ENCODE measurements around the gene IER2. TPM values are rescaled to one million over a fixed set of nuclear protein-coding genes. Genes with fewer than 3 reads are reported as not detected.

The IER2 gene
- total RNA-seq, 3 donors from 2014 or later: 99.4 to 113 (median 110) TPM

DNA sequence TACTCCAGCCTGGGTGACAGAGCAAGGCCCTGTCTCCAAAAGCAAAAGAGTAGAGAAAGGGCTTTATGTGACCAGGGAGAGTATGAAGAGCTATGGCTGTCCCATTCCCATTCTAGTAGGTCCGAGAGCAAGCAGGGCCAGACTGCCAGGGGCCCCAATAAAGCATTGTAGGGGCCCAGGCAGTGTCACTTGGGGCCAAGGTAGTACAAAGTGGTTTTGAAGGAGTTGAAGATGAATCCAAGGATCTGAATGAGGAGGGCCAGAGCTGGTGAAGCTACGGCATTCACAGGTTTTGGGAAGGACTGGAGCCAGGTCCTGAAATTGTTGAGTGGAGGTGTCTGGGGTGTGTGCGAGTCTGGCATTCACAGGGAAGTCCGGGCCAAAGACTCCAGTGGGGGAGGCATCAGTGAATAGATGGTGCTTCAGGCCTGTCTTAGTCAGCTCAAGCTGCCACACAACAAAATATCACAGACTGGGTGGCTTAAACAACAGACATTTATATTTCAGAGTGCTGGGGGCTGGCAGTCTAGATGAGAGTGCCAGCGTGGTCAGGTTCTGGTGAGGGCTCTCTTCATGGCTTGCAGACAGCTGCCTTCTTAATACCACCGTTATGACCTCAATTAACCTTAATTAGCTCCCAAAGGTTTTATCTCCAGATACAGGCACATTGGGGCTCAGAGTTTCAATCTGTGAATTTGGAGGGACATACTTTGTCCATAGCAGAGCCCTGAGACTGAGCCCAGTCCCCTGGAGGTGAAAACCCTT is 22.2 kb upstream of the IER2 start:
- H3K36me3 Mint-ChIP-seq (ENCODE audit: insufficient read depth): peaks cover 3% of the 10 kb centered on the region
- H3K9me3 Mint-ChIP-seq: no peaks in the 10 kb centered on the region
- ATAC-seq (no peak), DNase-seq (no peak)
- H3K4me3 Mint-ChIP-seq: no peak overlapping the region
- H3K27me3 Mint-ChIP-seq (ENCODE audit: low read depth): no peaks in the 10 kb centered on the region
- H3K4me1 Mint-ChIP-seq (ENCODE audit: low read depth): peaks cover 33% of the 10 kb centered on the region

DNA sequence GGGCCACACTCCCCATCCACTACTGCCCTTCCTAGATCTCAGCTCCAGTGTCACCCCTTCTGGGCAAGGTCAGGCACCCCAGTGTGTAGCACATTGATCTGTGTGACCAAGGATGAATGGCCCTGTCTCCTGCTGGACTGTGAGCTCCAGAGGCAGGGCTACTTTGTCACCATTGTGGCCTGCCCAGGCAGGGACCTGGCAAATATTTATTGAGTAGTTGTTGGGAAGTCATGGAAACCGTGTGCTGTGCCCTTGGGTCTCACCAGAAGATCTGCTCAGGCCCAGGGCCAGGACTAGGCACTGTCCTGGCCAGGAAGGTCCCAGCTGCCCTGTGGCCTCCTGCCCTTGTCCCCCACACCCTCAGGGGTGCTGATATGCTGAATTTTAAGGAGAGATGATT is 21.6 kb upstream of the IER2 start:
- H3K27me3 Mint-ChIP-seq (ENCODE audit: low read depth): no peaks in the 10 kb centered on the region
- DNase-seq: no peak
- no peak for ATAC-seq
- peaks cover 35% of the 10 kb centered on the region for H3K4me1 Mint-ChIP-seq (ENCODE audit: low read depth)
- H3K36me3 Mint-ChIP-seq (ENCODE audit: insufficient read depth): peaks cover 3% of the 10 kb centered on the region
- no peaks in the 10 kb centered on the region for H3K9me3 Mint-ChIP-seq
- no peak overlapping the region for H3K4me3 Mint-ChIP-seq

DNA sequence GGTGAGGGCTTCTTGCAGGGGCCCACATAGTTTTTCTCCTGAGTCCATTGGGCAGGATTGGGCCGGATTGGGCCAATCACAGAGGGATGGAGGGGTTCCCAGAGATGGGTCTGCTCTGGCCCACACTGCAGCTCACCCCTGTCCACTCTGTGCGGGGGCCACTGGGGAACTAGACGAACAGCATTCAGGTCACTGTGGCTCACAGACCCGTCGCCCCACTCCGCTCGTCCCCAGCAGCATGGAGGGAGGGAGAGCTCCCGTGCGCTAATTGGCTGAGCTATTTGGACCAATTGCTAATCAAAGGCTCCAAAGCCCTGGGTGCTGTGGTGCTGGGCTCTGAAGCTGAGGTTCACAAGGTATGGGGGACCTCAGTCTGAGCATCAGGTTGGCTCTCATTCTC is 20.8 kb upstream of the IER2 start:
- Mint-ChIP-seq H3K27me3 (ENCODE audit: low read depth) (no peaks in the 10 kb centered on the region), H3K36me3 (ENCODE audit: insufficient read depth) (peaks cover 3% of the 10 kb centered on the region), H3K4me1 (ENCODE audit: low read depth) (peaks cover 41% of the 10 kb centered on the region), H3K4me3 (no peak overlapping the region), H3K9me3 (no peaks in the 10 kb centered on the region)
- no peak for DNase-seq
- ATAC-seq: no peak

DNA sequence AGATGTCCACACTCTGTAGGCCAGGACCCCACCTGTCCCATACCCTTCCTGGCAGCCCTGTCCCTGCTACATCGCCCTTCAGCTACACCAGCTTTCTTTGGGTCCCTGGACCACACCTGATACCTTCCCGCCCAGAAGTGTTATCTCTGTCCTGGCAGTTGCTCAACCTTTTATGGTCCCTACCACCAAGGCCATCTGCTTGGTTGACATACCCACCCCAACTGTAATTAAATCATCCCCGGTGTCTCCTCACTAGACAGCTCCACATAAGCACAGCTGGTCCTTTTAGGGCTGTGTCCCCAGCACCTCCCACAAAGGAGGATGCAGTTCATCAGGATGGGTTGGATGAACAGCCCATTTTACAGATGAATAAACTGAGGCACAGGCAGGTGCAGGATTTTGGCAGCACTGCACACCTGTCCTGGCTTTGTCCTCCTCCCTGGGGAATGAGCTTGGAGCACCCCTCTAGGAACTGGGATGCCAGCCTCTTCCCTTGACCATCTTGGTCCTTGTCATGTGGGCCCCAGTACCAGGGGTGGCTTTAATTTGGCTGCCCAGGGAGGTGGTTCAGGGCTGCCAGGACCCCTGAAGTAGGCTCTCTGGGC is 19.2 kb upstream of the IER2 start:
- H3K36me3 Mint-ChIP-seq (ENCODE audit: insufficient read depth): peaks cover 6% of the 10 kb centered on the region
- DNase-seq (no peak), ATAC-seq (no peak)
- no peak overlapping the region for H3K4me3 Mint-ChIP-seq
- H3K4me1 Mint-ChIP-seq (ENCODE audit: low read depth): peaks cover 44% of the 10 kb centered on the region
- no peaks in the 10 kb centered on the region for H3K9me3 Mint-ChIP-seq
- no peaks in the 10 kb centered on the region for H3K27me3 Mint-ChIP-seq (ENCODE audit: low read depth)

DNA sequence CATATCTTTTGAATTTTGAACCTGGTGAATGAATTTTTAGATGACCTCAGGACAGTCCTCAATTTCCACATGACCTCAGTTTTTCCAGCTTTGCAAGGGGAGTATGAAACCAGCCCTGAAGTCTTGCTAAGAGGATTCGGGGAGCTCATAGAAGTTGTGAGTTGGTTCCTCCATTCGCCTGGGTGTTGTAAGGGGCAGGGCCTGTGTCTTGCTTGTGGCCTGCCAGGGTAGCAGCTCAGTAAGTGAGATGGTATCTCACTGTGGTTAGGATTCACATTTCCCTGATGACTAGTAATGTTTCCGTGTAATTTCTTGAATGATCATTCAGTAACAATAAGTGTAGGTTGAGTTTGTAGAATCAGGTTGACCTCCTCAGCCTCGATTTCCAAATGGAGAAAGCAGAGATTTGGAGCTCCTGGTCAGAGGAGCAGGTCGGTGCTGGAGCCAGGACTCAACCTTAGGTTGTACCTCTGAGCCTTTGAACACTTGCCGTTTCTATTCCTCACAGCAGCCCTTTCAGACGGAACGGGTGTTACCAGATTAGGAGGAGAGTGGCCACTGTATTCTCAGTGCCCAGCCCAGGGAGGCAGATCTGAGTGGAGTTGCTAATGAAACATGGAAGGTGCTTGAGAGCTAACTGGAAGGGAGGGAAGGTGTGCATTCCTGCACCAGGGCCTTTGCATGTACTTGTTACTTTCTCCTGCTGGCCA is 17.6 kb upstream of the IER2 start:
- Mint-ChIP-seq H3K4me3 (peak overlapping the region; percentile 69), H3K36me3 (ENCODE audit: insufficient read depth) (peaks cover 16% of the 10 kb centered on the region), H3K9me3 (no peaks in the 10 kb centered on the region), H3K27me3 (ENCODE audit: low read depth) (no peaks in the 10 kb centered on the region), H3K4me1 (ENCODE audit: low read depth) (peaks cover 43% of the 10 kb centered on the region)
- peak; percentile 98 to 99 for ATAC-seq
- peak; percentile 47 for DNase-seq

DNA sequence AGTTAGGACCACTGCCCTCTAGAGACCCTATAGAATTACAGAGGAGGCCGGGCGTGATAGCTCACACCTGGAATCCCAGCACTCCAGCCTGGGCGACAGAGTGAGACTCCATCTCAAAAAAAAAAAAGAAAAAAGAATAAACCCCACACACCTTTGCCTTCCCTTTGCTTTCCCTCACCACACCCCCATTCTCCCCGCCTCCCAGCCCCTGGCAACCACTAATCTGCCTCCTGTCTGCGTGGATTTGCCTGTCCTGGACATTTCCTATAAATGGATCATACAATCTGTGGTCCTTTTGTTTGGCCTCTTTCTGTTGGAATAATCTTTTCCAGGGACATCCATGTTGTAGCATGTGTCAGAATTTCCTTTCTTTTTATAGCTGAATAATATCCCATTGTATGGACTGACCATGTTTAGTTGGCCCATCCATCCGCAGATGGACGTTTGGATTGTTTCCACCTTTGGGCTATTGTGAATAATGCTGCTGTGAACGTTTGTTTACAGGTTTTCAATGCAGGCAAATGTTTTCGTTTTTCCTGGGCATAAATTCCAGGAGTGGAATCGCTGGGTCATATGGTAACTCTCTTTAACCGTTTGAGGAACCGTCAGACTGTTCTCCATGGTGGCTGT is 16.9 kb upstream of the IER2 start:
- no peaks in the 10 kb centered on the region for H3K9me3 Mint-ChIP-seq
- peaks cover 39% of the 10 kb centered on the region for H3K4me1 Mint-ChIP-seq (ENCODE audit: low read depth)
- H3K4me3 Mint-ChIP-seq: peak overlapping the region; percentile 14
- no peaks in the 10 kb centered on the region for H3K27me3 Mint-ChIP-seq (ENCODE audit: low read depth)
- DNase-seq (no peak), ATAC-seq (no peak)
- H3K36me3 Mint-ChIP-seq (ENCODE audit: insufficient read depth): peaks cover 17% of the 10 kb centered on the region

DNA sequence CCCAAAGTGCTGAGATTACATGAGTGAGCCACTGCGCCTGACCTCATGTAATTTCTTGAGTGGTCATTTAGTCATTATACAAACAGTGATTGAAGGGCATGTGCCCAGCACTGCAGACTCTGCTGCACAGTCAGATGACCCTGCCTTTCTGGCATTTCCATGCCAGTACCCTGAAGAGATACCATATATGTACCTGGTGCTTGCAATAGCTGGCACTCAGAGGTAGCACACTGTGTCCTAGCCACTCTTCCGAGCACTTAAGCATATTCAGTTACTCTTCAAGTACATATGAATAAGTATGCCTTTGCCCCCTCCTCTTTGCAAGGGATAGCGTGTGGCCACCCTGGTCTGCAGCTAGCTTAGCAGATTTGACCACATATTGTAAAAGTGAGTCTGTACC is 15.6 kb upstream of the IER2 start:
- Mint-ChIP-seq H3K4me3 (no peak overlapping the region), H3K4me1 (ENCODE audit: low read depth) (peaks cover 34% of the 10 kb centered on the region), H3K9me3 (no peaks in the 10 kb centered on the region), H3K27me3 (ENCODE audit: low read depth) (no peaks in the 10 kb centered on the region), H3K36me3 (ENCODE audit: insufficient read depth) (peaks cover 18% of the 10 kb centered on the region)
- ATAC-seq (no peak), DNase-seq (no peak)

DNA sequence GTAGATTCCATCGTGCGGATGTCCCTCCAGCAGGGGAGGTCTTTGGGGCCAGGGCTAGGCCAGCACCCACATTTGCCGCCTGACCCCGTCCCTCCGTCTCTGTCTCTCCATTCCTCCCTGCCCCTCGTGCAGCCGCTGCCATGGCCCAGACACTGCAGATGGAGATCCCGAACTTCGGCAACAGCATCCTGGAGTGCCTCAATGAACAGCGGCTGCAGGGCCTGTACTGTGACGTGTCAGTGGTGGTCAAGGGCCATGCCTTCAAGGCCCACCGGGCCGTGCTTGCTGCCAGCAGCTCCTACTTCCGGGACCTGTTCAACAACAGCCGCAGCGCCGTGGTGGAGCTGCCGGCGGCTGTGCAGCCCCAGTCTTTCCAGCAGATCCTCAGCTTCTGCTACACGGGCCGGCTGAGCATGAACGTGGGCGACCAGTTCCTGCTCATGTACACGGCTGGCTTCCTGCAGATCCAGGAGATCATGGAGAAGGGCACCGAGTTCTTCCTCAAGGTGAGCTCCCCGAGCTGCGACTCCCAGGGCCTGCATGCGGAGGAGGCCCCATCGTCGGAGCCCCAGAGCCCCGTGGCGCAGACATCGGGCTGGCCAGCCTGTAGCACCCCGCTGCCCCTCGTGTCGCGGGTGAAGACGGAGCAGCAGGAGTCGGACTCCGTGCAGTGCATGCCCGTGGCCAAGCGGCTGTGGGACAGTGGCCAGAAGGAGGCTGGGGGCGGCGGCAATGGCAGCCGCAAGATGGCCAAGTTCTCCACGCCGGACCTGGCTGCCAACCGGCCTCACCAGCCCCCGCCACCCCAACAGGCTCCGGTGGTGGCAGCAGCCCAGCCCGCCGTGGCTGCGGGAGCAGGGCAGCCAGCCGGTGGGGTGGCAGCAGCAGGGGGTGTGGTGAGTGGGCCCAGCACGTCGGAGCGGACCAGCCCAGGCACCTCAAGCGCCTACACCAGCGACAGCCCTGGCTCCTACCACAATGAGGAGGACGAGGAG is 14.8 kb upstream of the IER2 start:
- DNase-seq: no peak
- H3K9me3 Mint-ChIP-seq: no peaks in the 10 kb centered on the region
- H3K4me1 Mint-ChIP-seq (ENCODE audit: low read depth): peaks cover 34% of the 10 kb centered on the region
- H3K4me3 Mint-ChIP-seq: no peak overlapping the region
- H3K36me3 Mint-ChIP-seq (ENCODE audit: insufficient read depth): peaks cover 20% of the 10 kb centered on the region
- H3K27me3 Mint-ChIP-seq (ENCODE audit: low read depth): no peaks in the 10 kb centered on the region
- ATAC-seq: no peak

DNA sequence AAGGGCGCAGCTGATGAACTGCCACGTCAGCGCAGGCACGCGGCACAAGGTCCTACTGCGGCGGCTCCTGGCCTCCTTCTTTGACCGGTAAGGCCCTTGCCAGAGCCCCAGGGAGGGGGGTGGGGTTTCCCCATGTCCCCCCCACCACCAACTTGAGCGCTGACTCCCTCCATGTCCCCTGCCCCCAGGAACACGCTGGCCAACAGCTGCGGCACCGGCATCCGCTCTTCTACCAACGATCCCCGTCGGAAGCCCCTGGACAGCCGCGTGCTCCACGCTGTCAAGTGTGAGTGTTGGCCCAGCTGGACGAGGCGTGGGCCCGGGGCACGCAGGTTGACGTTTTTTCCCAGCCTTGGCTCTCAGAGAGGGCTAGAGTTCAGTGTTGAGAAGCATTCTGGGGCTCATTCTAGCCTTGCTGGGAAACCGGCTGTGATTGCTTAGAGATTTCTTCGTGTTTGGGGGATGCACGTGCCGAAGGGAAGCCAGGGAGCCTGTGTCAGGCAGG is 12.9 kb upstream of the IER2 start:
- H3K27me3 Mint-ChIP-seq (ENCODE audit: low read depth): no peaks in the 10 kb centered on the region
- DNase-seq: no peak
- no peaks in the 10 kb centered on the region for H3K9me3 Mint-ChIP-seq
- H3K4me3 Mint-ChIP-seq: no peak overlapping the region
- H3K36me3 Mint-ChIP-seq (ENCODE audit: insufficient read depth): peaks cover 20% of the 10 kb centered on the region
- H3K4me1 Mint-ChIP-seq (ENCODE audit: low read depth): peaks cover 21% of the 10 kb centered on the region
- ATAC-seq: no peak

DNA sequence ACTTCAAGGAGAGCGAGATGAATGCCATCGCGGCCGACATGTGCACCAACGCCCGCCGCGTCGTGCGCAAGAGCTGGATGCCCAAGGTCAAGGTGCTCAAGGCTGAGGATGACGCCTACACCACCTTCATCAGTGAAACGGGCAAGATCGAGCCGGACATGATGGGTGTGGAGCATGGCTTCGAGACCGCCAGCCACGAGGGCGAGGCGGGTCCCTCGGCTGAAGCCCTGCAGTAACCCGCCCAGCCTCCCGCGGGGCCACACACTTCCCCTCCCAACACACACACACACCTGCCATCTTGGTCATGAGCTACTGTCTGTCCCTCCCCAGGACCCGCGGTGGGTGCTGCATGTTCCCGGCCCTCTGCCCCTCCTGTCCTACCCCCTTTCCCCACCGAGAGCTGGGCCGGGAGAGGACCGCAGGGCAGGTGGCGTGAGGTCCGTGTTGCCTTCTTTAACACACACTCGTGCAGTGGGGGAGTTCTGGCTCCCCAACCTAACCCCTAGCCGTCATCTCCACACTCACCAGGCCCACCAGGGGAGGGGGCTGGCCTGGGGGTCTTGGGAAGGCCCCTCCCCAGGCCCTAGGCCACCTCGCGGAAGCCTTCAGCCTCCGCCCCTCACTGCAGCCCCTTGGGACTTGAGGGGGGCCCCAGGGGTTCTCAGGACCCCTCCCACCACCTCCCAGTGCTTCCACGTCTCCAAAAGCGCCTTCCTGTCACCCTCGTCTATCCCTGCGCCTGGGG is 11.9 kb upstream of the IER2 start:
- peaks cover 20% of the 10 kb centered on the region for H3K36me3 Mint-ChIP-seq (ENCODE audit: insufficient read depth)
- no peak for ATAC-seq
- no peaks in the 10 kb centered on the region for H3K27me3 Mint-ChIP-seq (ENCODE audit: low read depth)
- no peaks in the 10 kb centered on the region for H3K9me3 Mint-ChIP-seq
- H3K4me1 Mint-ChIP-seq (ENCODE audit: low read depth): peaks cover 11% of the 10 kb centered on the region
- no peak for DNase-seq
- no peak overlapping the region for H3K4me3 Mint-ChIP-seq

DNA sequence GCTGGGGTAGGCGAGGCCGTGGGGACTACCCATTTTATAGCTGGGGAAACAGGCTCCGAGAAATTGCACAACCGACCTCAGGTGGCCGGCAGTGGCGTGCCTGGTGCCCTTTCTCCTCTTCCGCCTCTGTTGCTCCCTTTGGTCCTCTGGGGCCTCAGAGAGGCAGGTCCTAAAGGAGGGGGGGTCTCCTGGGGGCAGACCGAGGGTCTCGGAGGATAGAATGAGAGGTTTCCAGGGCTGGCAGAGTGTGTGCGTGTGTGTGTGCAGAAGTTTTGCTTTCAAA is 11.4 kb upstream of the IER2 start:
- H3K27me3 Mint-ChIP-seq (ENCODE audit: low read depth): no peaks in the 10 kb centered on the region
- H3K4me3 Mint-ChIP-seq: no peak overlapping the region
- DNase-seq (no peak), ATAC-seq (no peak)
- H3K9me3 Mint-ChIP-seq: no peaks in the 10 kb centered on the region
- H3K4me1 Mint-ChIP-seq (ENCODE audit: low read depth): peaks cover 6% of the 10 kb centered on the region
- H3K36me3 Mint-ChIP-seq (ENCODE audit: insufficient read depth): peaks cover 22% of the 10 kb centered on the region

DNA sequence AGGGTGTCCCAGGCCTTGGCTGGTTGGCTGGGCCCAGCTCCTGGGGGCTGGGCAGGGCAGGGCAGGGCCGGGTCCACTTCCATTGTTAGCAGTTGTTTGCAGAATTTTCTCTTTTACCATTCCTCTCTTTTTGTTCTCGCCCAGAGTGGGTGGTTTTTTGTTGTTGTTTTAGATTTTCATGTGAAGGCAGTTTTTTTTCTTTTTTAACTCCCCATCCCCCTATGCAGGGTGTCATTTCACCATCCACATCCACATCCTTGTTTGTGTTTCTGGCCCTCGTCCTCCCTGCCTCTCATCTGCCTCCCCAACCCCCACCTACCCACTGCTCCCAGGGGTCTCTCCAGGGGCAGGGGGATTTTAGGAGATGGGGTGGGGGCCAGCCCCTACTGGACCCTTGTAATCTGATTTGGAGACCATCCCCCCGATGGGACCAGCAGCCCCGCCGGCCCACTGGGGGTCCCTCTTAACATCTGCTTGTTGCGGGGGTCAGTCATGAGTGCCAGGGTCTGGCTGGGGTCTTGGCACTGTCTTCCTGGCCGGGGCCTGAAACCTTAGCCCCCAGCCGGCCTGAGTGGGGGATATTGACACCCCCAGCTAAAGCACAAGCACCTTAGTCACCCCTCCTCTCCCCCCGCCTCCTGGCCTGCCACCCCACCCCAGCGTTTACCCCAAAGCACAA is 10.4 kb upstream of the IER2 start:
- Mint-ChIP-seq H3K9me3 (no peaks in the 10 kb centered on the region), H3K4me3 (no peak overlapping the region), H3K27me3 (ENCODE audit: low read depth) (no peaks in the 10 kb centered on the region), H3K36me3 (ENCODE audit: insufficient read depth) (peaks cover 26% of the 10 kb centered on the region), H3K4me1 (ENCODE audit: low read depth) (no peaks in the 10 kb centered on the region)
- DNase-seq (no peak), ATAC-seq (no peak)

Data from activated T-cell treated with anti-CD3 and anti-CD28 coated beads, Interleukin-2, amount 50 U/mL, for 4 hours (primary cell).